ENCODE measurements around the gene TOP3B.

GRCh38 chr22:21939461-21939913 is 43.1 kb downstream of the TOP3B start:
- TF ChIP-seq CTCF (IDR thresholded peaks at IDR 0.05) (no peak), EP300 (IDR thresholded peaks at IDR 0.05) (no peak), POLR2A (IDR thresholded peaks at IDR 0.05) (no peak)
